Chondrocyte (in vitro differentiated cells): ENCODE results near the gene GYPB. TPM values are rescaled to one million over a fixed set of nuclear protein-coding genes. Genes with fewer than 3 reads are reported as not detected.
A peak's percentile ranks its signal among the peaks of the same experiment; 100 is the strongest.
"Not testable (repeated sequence)": the region's sequence is repeated elsewhere in the genome, so short reads cannot be mapped to it uniquely, and the experiment has no call there.

Source experiments
- DNase-seq: peaks from one replicate; pipeline ENCODE4 v3.0.0; 2021; ENCODE audit warnings: mixed read lengths, low spot score
- H3K27ac Mint-ChIP-seq: one replicate; pipeline ENCODE4 v1.8.0; 2021; ENCODE audit warnings: mild to moderate bottlenecking, moderate library complexity, mixed read lengths; ENCODE audit not compliant: unreplicated experiment
- H3K27me3 Mint-ChIP-seq: 2 replicates; pipeline ENCODE4 v1.8.0; 2021; ENCODE audit warnings: low read depth, mixed read lengths
- H3K36me3 Mint-ChIP-seq: 2 replicates; pipeline ENCODE4 v1.8.0; 2021; ENCODE audit warnings: low read depth, mixed read lengths
- H3K4me1 Mint-ChIP-seq: 2 replicates; pipeline ENCODE4 v1.8.0; 2021; ENCODE audit warnings: low read depth, mild to moderate bottlenecking, mixed read lengths
- H3K4me3 Mint-ChIP-seq: one replicate; pipeline ENCODE4 v1.8.0; 2021; ENCODE audit warnings: mild to moderate bottlenecking, moderate library complexity, mixed read lengths; ENCODE audit not compliant: unreplicated experiment
- H3K9me3 Mint-ChIP-seq: 2 replicates; pipeline ENCODE4 v1.8.0; 2021; ENCODE audit warnings: low read depth, mixed read lengths
- total RNA-seq: library from RNA; stranded (reverse); gene quantifications from 3 replicates; pipeline ENCODE4 v1.2.1, GENCODE V29; 2021
- TF ChIP-seq, protein P1 (sequence below): fragments of 200-600 bp; sonication (generic); IDR thresholded peaks from 2 replicates; pipeline ENCODE4 v1.5.0; 2021; ENCODE audit warnings: antibody characterized with exemption, mild to moderate bottlenecking, moderate library complexity

GYPB gene
- total RNA-seq, 1 donor from 2014 or later: not detected

DNA sequence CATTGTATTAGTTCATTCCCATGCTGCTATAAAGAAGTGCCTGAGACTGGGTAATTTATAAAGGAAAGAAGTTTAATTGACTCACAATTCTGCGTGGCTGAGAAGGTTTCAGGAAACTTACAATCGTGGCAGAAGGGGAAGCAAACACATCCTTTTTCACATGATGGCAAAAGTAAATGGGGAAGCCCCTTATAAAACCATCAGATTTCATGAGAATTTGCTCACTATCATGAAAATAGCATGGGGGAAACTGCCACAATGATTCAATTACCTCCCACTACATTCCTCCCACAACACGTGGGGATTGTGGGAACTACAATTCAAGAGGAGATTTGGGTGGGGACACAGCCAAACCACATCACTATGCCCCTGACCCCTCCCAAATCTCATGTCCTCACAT lies 28.5 kb downstream of the GYPB start:
- not testable (repeated sequence) for H3K27ac Mint-ChIP-seq, H3K4me1 Mint-ChIP-seq, H3K9me3 Mint-ChIP-seq, H3K36me3 Mint-ChIP-seq, DNase-seq, H3K4me3 Mint-ChIP-seq
- H3K27me3 Mint-ChIP-seq: peaks cover 25% of the 10 kb centered on the region

DNA sequence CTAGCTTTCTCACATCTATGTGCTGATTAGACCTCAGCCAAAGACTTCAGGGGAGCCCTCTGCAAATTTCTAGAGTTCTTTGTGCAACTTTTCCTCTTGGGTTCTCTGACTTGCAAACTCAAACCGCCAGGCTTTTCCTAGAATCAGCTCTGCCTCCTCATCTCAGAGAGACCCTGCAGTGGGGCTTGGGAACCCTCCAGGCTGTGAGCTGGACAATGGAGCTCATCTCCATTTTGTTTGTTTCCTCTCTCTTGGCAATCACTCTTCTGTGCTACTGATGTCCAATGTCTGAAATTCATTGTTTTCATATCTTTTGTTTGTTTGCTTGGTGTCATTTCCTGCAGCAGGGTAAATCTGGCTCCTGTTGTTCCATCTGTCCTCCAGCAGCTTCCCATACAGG lies 33.0 kb downstream of the GYPB start:
- Mint-ChIP-seq H3K36me3 (no peaks in the 10 kb centered on the region), H3K9me3 (no peaks in the 10 kb centered on the region), H3K4me3 (no peak overlapping the region), H3K27me3 (peaks cover 23% of the 10 kb centered on the region), H3K27ac (no peak overlapping the region), H3K4me1 (no peaks in the 10 kb centered on the region)
- TF ChIP-seq, protein P1, sequence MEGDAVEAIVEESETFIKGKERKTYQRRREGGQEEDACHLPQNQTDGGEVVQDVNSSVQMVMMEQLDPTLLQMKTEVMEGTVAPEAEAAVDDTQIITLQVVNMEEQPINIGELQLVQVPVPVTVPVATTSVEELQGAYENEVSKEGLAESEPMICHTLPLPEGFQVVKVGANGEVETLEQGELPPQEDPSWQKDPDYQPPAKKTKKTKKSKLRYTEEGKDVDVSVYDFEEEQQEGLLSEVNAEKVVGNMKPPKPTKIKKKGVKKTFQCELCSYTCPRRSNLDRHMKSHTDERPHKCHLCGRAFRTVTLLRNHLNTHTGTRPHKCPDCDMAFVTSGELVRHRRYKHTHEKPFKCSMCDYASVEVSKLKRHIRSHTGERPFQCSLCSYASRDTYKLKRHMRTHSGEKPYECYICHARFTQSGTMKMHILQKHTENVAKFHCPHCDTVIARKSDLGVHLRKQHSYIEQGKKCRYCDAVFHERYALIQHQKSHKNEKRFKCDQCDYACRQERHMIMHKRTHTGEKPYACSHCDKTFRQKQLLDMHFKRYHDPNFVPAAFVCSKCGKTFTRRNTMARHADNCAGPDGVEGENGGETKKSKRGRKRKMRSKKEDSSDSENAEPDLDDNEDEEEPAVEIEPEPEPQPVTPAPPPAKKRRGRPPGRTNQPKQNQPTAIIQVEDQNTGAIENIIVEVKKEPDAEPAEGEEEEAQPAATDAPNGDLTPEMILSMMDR: no peak
- DNase-seq: no peak

DNA sequence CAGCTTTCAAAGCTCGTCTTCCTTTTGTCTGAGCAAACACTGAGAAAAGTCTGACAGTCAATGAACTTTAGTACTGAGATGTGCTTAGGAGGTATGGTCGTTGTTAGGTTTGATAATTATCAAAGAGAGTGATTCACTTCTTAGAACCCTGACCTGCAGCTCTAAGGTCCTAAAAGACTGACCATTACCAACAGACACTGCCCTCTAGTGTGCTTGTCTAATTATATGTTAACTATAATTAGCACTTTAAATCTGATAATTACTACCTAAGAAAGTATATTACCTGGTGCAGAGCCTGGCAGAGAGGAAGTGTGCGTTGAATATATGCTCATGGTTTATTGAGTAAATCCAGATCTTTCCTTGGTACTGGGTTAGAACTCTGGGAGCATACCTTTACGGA lies 38.4 kb downstream of the GYPB start:
- not testable (repeated sequence) for H3K27ac Mint-ChIP-seq, DNase-seq, H3K9me3 Mint-ChIP-seq, H3K4me1 Mint-ChIP-seq, H3K4me3 Mint-ChIP-seq, H3K36me3 Mint-ChIP-seq
- peaks cover 21% of the 10 kb centered on the region for H3K27me3 Mint-ChIP-seq
- TF ChIP-seq, protein P1: peak; percentile 21

DNA sequence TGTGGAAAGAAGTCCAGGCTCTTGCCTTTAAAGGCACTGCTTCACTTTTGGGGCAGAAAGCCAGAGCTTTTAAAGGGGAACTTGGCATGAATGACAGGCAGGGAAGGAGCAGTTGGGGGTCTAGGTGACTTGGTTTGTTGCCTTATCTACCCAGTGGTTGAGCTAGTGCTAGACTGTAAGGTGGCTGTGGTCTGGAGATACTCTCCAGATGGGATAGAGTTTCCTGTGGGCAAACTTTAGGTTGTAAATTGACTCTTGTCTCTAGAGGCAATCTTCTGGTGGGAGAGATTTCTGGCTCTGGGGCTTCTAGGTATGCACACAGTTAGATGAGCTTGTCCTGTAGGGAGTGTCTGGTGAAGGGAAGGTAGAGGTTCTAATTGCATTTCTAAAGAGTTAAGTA lies 43.7 kb downstream of the GYPB start:
- not testable (repeated sequence) for H3K27ac Mint-ChIP-seq, H3K36me3 Mint-ChIP-seq, H3K4me1 Mint-ChIP-seq, H3K9me3 Mint-ChIP-seq, H3K4me3 Mint-ChIP-seq, DNase-seq
- H3K27me3 Mint-ChIP-seq: peaks cover 12% of the 10 kb centered on the region

DNA sequence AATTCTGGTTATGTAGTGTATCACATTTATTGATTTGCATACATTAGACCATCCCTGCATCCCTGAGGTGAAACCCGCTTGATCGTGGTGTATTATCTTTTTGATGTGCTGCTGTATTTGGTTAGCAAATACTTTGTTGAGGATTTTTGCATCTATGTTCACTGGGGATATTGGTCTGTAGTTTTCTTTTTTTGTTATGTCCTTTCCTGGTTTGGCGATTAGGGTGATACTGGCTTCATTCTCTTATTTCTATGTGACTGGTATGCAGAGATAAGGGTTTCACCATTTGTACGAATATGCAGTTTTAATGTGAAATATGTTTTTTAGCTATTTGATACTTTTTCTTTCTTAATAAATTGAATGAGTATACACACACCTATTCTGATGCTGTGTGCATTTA lies 45.2 kb downstream of the GYPB start:
- H3K36me3 Mint-ChIP-seq, H3K9me3 Mint-ChIP-seq, H3K4me3 Mint-ChIP-seq, H3K27ac Mint-ChIP-seq, H3K4me1 Mint-ChIP-seq, DNase-seq, H3K27me3 Mint-ChIP-seq: not testable (repeated sequence)

DNA sequence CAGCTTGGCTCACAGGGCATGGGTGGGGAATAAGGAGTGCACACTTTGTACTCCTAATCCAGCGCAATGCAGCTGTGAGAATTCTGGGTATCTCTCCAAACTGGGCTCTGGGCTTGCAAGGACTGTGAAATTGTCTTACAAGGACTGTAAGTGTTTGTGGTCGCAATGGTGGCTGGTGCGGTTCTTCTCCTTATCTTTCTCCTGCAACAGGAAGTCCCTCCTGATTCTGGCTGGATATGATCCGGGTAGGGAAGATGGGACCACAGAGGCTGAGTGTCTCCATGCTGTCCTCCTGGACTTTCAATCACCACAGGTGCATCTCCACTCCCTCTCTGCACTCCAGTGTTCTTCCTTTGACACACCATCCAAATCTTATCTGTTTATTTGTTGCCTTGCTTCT lies 58.1 kb downstream of the GYPB start:
- no peaks in the 10 kb centered on the region for H3K9me3 Mint-ChIP-seq
- H3K4me1 Mint-ChIP-seq: no peaks in the 10 kb centered on the region
- TF ChIP-seq, protein P1: no peak
- DNase-seq: no peak
- no peak overlapping the region for H3K4me3 Mint-ChIP-seq
- H3K27ac Mint-ChIP-seq: no peak overlapping the region
- peaks cover 7% of the 10 kb centered on the region for H3K27me3 Mint-ChIP-seq
- no peaks in the 10 kb centered on the region for H3K36me3 Mint-ChIP-seq

DNA sequence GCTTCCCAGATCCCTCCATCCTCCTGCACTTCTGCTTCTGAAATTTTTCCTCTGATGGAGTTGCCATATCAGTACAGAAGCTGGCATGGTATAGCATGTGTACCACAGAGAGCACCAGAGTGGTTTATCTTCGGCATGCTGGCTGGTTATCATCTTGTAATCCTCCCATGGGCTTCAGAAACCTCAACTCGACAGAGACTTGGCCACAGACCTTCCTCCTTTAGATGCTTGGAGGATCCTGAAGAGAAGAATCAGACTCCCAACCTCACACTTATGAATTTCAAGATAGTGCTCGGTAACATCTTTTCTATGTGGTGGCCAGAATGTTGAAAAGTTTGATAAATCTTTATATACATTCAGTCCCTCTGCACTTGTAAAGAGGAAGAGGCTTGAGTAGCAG lies 63.9 kb downstream of the GYPB start:
- DNase-seq, H3K4me3 Mint-ChIP-seq, H3K27ac Mint-ChIP-seq, H3K27me3 Mint-ChIP-seq, H3K4me1 Mint-ChIP-seq, H3K36me3 Mint-ChIP-seq: not testable (repeated sequence)
- peaks cover 18% of the 10 kb centered on the region for H3K9me3 Mint-ChIP-seq

DNA sequence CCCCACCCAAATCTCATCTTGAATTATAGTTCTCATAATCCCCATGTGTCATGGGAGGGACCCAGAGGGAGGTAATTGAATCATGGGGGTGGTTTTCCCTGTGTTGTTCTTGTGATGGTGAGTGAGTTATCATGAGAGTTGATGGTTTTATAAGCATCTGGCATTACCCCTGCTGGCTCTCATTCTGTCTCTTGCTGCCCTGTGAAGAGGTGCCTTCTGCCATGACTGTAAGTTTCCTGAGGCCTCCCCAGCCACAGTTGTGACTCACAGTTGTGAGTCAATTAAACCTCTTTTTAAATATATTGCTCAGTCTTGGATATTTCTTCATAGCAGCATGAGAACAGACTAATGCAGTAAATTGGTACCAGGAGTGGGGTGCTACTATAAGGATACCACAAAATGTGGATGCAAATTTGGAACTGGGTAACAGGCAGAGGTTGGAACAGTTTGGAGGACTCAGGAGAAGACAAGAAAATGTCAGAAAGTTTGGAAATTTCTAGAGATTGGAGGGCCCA lies 67.7 kb downstream of the GYPB start:
- not testable (repeated sequence) for H3K27me3 Mint-ChIP-seq, DNase-seq, H3K4me3 Mint-ChIP-seq, H3K27ac Mint-ChIP-seq, H3K4me1 Mint-ChIP-seq, H3K36me3 Mint-ChIP-seq
- H3K9me3 Mint-ChIP-seq: peaks cover 18% of the 10 kb centered on the region

DNA sequence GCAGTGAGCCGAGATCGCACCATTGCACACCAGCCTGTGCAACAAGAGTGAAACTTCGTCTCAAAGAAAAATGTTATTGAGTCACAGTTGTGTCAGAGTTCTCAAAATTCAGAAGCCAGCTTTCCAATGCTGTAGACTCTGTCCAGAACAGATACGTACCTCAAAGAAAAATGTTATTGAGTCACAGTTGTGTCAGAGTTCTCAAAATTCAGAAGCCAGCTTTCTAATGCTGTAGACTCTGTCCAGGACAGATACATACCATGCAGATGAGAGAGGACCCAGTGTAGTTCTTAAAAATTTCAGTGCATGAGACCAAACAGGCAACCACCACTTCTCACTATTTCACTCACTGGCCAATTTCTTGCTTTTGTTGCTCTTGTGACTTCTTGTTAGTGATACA lies 68.2 kb downstream of the GYPB start:
- H3K4me3 Mint-ChIP-seq, H3K27me3 Mint-ChIP-seq, H3K36me3 Mint-ChIP-seq, H3K4me1 Mint-ChIP-seq, H3K27ac Mint-ChIP-seq, DNase-seq: not testable (repeated sequence)
- H3K9me3 Mint-ChIP-seq: peaks cover 18% of the 10 kb centered on the region

DNA sequence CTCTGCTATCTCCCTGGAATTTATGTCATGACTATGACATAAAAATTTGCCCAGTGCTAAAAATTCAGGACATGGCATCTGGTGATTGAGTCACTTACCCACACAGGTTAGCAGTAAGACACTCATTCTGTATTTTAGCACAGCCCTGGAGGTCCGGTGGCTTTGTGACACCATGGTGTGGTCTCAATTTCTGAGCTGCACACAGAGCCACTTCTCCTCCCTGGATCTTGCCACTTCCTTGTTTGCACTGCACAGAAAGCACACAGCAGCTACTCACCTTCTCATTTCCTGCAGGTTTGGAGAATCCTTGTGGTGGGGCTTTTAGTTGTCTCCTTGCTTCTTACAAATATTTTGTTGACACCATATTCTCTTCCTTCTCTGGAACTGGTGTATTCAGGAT lies 69.0 kb downstream of the GYPB start:
- not testable (repeated sequence) for H3K27me3 Mint-ChIP-seq, H3K4me1 Mint-ChIP-seq, H3K27ac Mint-ChIP-seq

DNA sequence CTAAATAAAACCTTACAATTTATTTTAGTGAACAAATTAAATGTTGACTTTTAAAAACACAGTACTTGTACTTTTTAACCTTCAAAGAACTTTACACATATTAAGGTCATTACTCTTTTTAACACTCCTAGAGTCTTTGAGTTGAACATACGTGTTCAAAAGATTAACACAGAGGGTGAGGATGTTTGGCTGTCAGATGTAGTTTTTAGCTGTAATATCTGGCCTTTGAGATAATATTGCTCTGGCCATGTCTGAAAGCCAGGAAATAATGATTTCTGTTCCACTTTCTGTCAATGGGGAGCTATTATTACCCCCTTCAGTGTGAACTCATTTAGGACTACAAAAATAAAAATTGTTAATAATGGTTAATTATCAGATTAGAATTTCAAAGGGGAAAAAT lies 71.7 kb downstream of the GYPB start:
- not testable (repeated sequence) for H3K4me3 Mint-ChIP-seq, H3K27ac Mint-ChIP-seq, H3K36me3 Mint-ChIP-seq, DNase-seq, H3K4me1 Mint-ChIP-seq
- Mint-ChIP-seq H3K9me3 (peaks cover 11% of the 10 kb centered on the region), H3K27me3 (peaks cover 10% of the 10 kb centered on the region)

More for the DNA sequence above, 69.0 kb downstream of the GYPB start:
- H3K4me3 Mint-ChIP-seq, DNase-seq, H3K36me3 Mint-ChIP-seq: not testable (repeated sequence)
- H3K9me3 Mint-ChIP-seq: peaks cover 18% of the 10 kb centered on the region
